ENCODE measurements around the gene CALCR.
"Not testable (repeated sequence)": the region's sequence is repeated elsewhere in the genome, so short reads cannot be mapped to it uniquely, and the experiment has no call there.

CALCR gene

DNA sequence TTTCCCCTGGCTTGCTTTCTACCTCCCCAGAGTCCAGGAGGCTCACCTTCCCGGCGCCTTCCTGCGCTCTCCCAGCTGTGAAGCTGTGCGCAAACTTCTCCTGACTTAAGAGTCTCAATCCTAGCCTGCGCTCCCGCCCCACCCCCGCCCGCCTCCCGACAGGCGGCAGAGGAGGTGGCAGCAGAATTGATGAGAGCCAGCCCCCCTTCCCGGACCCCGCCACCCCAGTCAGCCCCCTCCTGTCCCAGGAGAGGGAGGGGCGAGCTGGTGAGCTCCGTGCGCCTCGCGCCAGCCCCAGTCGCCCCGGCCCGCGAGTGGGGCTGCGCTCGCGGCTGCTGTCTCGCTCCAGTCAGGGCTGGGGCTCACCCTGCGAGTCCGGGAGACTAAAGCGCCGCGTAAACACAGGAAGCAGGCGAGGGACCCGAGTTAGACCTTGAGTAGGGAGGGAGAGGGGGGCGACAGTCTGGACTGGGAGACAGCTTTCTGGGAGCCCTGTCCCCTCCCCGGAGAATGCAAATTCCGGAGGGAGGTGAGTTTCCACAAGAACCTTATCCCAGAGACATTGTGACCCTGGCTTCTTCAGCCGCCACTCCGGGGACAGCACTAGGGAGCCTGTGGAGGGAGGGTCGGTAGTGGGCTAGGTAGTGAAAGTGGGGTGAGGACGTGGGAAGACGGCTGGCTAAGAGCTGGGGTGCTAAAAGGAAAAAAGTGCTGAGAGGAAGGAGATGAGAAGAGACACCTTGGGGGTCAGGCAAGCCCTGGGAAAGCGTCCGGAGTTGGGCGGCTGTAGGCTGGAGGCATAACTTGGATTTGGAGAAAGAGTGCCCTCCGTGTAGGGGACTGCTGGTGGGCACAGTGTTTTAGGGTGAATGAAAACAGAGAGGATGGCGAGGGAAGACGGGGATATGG, at the start of gene CALCR:
Gene CALCR (minus strand): TSS at position 79 of the 909 bp plus-strand sequence. CDS start 87,743 bp downstream, outside the sequence.
- no peak for DNase-seq

DNA sequence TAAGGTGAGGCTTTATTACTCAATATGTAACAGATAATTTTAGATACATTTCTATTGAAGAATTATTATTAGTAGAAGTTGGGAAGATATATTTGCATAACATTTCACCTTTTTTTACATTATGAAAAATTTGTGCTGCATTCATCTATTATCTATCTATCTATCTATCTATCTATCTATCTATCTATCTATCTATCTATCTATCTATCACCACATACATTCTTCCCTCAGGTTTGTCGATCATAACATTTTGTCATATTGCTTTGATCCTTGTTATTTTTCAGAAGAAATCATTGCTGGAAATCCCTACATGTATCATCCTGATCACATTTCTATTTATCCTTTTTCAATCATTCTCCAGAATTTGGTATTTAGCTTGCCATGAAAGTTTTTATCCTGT, 49.3 kb upstream of the CALCR start:
- no peak for DNase-seq

DNA sequence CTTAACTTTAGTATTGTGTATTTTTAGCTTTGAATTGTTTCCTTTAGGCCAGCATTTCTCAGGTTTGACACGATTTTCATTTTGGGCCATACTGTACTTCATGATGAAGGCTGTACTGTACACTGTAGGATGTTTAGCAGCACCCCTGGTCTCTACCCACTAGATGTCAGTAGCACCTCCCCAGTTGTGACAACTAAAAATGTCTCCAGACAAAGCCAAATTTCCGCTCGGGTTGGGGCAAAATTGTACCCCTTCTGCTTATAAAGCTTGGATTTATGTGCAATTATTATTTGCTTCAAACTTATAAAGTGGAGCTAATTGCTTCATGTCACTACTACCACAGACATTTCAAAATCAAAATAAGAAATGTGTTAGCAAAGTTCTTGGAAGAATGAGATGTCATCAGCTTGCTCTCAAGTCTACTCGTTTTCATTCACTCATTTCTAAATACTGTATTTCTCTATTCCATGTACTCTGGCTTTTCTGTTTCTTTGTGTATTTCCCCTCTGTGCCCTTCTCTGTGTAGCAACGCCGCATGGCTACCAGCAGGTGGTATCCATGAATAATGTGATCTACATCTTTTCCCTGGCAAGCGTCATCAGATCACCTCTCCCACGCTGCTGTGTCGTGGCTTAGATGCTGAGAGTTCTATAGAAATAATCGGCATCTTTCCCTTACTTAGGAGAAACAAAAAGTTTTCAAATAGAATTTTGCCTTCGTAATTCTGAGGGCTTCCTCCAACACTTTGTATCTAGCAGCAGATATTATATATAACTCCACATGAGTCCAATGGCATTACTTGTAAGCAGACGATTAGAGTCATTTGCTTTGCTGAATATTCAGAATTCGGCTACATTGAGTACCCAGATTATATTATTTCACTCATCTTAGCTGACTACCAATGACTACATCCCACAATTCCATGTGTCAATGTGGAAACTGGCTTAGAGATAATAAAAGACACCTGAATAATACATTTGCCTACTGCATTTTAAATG, 47.8 kb upstream of the CALCR start:
- peak; percentile 1 for DNase-seq

DNA sequence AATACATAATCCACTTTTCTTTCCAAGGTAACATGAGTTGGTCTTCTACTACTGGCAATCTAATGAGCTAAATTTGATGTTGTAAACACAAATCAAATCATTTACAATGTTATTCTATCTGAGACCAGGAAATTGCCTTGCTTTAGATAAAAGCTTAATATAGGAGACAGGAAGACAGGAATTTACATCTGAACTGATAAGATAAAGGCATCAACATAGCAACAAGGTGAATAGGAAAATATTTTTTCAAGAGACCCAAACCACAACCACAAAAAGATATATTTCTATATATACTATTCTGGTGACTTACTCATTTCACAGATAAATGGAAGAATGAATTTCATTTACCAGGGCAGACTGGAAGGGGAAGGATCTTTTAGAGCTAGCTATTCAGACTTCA, 46.3 kb upstream of the CALCR start:
- DNase-seq: no peak

DNA sequence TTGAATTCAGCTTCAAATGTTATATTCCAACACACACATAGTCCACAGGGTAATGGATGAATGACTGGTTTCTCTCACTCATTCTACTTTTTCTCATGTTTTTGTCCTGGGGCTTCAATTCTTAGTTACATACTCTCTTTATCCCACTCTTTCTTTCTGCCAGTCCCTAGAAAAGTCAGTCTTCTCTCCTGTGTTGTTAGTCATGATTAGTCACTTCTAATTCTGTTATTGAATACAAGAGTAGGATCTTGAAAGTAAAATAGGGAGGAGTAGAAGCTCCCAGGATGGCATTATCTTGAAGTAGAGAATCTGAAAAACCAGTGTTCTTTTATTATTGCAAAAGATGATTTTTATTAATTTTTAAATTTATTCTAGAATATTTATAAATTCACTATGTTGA, 45.5 kb upstream of the CALCR start:
- no peak for DNase-seq

DNA sequence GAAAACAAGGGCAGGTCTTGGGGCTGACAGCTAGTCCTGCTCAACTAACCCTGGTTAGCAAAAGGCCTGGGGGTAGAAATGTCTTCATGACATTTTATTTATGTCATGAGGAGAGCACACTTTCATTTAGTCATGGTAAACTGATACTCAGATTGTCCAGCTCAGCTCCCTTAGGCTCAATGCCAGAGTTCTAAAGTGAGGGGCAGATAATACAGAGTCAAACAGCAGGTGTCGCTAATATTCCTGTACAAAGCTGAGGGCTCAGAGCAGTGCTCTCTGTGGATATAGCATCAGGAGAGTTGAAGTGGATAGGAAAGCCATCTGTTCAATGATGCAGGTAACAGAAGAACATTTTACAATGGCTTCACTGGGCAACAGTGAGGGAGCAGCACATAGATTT, 26.8 kb upstream of the CALCR start:
- DNase-seq: no peak

DNA sequence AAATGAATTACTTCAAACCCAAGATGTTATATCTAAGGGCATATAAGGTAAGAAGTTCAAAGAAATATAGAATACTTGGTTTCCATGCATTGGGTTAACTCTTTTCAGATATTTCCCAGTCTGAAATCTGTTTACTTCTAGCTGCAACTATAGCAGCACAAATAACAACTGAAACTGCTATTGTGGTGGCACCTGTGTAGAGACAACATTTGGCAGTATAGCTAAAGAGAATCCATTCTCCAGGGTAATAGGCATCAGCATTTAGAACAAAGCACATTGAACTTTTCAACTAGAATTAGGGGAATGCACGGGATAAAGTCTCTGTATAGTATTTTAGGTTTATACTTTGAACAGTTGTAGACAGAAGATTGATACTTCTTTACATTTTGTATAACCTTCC, 19.7 kb upstream of the CALCR start:
- no peak for DNase-seq

DNA sequence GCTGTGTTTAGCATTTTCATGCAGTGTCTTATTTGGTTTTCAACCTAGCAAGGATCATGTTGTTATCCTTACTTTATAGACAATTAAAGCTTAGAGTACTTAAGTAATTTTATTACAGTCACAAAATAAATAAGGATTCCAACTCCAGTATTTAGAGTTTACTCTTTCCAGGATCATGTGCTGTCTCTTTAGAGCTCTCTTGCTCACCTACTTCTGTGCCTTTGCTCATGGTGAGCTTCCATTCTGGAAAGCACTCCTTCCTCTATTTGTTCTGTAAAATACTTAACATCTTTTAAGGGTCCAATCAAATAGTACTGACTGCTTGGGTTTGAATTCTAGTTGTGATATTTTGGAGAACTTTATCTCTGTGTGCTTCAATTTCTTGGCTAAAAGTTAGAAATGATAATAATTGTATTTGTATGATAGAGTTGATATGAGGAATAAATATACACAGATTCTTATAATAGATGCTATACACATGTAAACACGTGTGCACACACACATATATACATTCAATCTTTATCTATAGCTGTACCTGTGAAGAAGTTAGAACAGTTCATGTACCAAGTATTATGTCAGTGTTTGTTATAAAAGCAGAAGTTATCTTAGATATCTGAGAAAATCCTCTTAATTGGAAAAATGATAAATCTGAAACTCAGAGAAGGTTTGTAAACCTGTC, 18.2 kb upstream of the CALCR start:
- no peak for DNase-seq

DNA sequence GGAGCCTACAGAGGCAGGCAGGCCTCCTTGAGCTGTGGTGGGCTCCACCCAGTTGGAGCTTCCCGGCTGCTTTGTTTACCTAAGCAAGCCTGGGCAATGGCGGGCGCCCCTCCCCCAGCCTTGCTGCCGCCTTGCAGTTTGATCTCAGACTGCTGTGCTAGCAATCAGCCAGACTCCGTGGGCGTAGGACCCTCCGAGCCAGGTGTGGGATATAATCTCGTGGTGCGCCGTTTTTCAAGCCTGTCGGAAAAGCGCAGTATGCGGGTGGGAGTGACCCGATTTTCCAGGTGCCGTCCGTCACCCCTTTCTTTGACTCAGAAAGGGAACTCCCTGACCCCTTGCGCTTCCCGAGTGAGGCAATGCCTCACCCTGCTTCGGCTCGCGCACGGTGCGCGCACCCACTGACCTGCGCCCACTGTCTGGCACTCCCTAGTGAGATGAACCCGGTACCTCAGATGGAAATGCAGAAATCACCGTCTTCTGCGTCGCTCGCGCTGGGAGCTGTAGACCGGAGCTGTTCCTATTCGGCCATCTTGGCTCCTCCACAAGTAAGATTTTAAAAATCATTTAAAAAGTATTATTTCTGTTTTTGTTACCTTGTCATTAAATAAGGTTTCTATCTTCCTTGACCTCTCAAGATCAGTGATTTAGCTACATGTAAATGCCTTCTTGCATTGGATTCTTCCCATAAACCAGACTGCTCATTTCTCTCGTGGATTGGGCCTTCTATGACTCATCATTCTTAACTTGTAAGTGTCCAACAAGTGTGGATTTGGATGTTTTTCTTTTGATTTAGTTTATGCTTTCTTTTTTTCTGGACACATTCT, 16.9 kb upstream of the CALCR start:
- not testable (repeated sequence) for DNase-seq

DNA sequence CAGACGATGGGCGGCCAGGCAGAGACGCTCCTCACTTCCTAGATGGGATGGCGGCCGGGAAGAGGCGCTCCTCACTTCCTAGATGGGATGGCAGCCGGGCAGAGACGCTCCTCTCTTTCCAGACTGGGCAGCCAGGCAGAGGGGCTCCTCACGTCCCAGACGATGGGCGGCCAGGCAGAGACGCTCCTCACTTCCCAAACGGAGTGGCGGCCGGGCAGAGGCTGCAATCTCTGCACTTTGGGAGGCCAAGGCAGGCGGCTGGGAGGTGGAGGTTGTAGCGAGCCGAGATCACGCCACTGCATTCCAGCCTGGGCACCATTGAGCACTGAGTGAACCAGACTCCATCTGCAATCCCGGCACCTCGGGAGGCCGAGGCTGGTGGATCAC, 11.9 kb upstream of the CALCR start:
- DNase-seq: not testable (repeated sequence)

DNA sequence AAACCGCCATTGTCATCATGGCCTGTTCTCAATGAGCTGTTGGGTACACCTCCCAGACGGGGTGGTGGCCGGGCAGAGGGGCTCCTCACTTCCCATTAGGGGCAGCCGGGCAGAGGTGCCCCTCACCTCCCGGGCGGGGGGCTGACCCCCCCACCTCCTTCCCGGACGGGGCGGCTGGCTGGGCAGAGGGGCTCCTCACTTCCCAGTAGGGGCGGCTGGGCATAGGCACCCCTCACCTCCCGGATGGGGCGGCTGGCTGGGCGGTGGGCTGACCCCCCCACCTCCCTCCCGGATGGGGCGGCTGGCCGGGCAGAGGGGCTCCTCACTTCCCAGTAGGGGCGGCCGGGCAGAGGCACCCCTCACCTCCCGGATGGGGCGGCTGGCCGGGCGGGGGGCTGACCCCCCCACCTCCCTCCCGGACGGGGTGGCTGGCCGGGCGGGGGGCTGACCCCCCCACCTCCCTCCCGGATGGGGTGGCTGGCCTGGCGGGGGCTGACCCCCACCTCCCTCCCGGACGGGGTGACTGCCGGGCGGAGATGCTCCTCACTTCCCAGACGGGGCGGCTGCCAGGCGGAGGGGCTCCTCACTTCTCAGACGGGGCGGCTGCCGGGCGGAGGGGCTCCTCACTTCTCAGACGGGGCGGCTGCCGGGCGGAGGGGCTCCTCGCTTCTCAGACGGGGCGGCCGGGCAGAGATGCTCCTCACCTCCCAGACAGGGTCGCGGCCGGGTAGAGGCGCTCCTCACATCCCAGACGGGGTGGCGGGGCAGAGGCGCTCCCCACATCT, 11.4 kb upstream of the CALCR start:
- not testable (repeated sequence) for DNase-seq

DNA sequence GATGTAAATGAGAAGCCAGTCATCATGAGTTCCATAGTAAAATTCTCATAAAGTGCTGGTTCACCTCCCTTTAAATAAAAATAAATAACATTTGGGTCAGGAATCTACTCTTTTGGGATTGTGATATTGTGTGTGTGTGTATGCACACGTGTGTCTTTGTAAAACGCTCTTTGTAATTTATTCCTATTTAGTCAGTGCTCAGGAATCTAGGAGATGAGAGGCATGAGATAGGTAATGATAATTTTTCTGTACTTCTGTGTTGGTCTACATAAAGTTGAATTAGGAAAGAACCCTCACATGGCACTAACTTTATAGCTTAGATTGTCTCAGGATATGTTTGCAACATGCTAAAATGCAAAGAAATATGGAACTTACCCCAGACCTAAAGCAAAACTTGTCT, 4.9 kb upstream of the CALCR start:
- DNase-seq: no peak

DNA sequence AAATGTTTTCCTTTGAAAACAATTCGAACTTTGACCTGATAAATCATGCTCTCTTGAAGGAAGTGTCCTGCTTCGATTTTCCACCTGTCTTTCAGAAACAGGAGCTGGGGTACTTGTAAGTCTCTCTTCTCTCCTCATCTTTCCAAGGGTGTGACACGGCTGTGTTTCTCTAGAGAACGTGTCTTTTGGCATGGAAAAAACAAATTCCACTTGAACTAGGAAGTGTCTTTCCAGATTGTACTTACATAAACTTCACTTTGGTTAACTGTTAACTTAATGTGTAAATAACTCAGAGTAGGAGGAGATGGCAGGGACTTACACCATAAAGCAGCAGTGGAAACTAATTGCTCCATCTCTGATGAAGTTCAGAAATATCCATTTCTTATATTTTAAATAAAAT, 4.2 kb upstream of the CALCR start:
- DNase-seq: no peak

DNA sequence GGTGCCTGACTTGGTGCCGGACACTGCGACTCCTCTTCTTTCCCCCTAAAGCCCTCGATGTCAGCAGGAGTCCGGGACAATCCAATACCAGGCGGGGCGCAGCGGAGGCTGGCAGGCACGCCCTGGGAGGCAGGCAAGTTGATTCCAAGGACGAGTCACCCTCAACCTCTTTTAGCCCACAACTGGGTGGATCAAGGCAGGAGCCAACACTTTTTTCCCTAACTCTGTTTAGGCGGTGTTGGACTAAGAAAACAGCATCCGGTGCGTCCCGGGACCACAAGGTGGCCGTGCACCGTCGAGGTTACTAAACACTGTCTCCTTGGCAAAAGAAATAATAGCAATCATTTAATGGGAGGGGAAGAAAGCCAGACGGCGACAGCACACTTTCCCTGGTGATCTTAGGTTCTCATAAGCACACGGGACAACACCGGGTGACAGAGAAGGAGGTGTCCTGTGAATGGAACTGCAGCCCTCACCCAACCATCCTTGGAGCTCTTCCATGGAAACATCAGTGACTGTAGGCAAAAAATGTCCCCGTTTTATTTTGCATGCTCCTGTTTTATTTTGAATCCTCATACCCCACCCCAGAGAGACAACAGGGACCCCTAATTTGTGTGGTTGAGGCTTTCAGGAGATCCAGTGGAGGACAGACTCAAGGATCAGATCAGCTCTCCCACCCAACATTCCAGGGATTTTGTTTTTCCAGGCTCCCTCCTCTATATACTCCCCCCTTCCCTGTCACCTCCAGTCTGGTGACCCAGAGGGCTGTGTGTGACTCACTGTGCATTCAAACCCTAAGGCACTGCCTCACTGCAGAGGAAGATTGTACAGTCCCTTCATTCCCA, 1.3 kb upstream of the CALCR start:
- no peak for DNase-seq

DNA sequence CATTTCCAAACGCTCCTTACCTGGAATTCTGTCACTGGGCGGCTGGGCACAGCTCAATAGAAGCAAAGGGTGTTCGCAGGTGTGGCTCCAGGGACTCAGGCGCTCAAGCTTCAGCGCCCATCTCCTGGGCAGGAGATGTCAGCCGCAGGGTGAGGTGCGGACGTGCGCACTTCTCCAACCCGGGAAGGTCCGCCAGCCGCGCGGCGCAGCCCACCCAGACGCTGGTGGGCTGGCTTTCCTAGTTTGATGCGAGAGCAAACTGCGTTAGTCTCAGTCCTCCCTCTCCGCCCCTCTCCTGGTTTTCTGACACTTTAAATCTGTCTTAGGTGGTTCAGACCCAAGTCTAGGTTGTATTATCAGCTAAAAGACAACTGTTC, 267 bp downstream of the CALCR start:
- no peak for DNase-seq

DNA sequence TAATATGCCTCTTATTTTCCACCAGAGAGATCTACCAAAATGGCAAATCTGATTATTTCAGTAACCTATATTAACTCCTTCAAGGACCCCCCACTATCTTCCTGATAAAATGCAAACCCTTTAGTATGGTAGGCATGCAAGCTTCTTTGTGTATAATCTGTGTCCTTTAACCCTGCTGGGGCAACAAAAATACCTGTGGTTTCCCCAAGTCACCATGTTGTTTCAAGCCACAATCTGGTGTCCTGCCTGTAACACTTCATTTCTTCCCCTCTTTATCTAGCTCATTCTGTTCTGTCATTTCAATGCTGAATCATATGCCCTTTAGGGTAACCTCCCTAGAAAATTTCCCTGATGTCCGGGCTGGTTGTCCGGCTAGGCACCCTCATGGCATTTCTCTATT, 5.3 kb downstream of the CALCR start:
- no peak for DNase-seq

DNA sequence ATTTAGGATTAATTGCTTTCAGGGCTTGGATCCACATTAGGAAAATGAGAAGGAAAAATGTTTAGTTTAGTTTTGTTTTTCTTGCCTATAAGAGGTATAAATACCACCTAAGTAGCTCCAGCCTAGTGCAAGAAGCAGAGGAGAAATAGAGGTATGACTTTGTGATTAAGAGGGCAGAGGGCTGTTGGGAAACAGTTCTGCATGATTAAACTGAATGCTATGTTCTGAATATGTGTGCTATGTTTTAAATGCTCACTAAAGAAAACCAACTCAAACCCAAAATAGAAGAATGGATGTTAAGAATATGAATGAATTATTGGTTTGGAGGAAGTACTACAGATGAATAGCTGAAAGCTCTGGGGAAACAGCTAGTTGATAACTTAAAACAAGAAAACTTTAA, 7.6 kb downstream of the CALCR start:
- DNase-seq: no peak

DNA sequence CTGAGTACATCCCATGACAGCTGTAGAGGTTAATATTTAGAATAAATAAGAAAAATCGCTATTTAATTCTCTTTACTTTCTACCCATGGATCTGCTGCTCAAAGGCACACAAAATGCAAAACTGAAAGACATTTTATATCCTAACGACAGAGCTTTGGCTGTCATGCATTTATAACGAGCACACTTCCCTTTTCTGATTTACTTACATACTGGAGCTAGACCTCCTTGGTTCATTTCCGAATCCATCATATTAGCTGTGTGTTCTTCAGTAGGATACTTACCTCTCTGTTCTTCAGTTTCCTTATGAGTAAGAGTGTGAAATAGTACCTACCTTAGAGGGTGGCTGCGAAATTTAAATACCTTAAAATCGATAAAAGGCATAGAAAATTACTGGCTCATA, 10.9 kb downstream of the CALCR start:
- DNase-seq: no peak

DNA sequence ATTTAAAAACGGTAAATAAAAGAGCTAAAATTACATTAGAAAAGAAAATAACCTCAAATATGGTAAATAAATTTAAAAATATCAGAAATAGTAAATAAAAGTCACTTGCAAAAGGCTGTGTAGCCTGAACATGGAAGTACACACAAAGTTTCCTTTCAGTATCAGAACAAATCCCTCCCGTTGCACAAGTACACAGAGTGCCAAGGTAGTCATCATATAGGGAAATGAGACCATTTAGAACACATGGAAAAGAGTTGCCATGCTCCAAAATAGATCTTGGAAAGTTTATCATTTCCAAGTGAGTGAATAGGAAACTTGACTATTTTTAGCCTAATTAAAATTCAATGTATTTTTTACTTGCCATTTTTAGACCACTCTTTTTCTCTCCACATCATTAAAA, 11.6 kb downstream of the CALCR start:
- no peak for DNase-seq

DNA sequence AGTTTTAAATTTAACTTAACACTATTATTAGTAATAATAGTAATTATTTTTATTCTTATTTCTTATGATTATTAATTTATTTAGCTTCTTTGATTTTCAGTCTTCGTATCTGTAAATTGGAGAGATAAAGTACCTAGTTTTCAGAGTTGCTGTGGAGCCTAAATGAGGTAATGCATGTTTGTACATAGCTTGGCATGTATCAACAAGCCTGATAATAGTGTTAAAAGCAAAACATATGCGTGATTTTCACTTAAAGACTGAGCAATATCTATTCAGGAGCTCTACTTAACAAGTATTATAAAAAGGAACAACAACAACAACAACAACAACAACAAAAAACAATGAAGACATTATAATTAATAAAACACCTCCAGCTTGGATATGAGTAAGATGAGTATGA, 12.4 kb downstream of the CALCR start:
- no peak for DNase-seq
